K562 (cell line): ENCODE results near the gene OMP. TPM values are rescaled to one million over a fixed set of nuclear protein-coding genes. Genes with fewer than 3 reads are reported as not detected.

Experiments used
- ATAC-seq: fragments of 200-7000 bp; cut with Tn5 transposase; 3 replicates; pipeline ENCODE4 v1.9.1; 2020; ENCODE audit warnings: moderate library complexity
- BruUV-seq: library from RNA; stranded (reverse); fragments of 400-500 nt; replicated peaks from 2 replicates; lab custom pipeline; 2021; lab: Mats Ljungman, UMichigan
- CTCF ChIA-PET: fragments of 300-600 bp; formaldehyde crosslinking; extraction: SDS; loops from one replicate; lab custom pipeline; 2021; ENCODE audit warnings: low intra/inter-chr PET ratio; lab: Yijun Ruan, JAX
- POLR2A ChIA-PET: fragments of 300-600, 350-650 bp; sonication (Branson Sonifier 250); formaldehyde crosslinking; extraction: SDS; loops from one replicate; lab custom pipeline; 2021; ENCODE audit warnings: antibody characterized with exemption, inconsistent platforms; lab: Yijun Ruan, JAX
- DNase-seq, 4 experiments: peaks; one replicate each; pipeline versions ENCODE4 v3.0.0 to v3.0.0-alpha.2; 2011 to 2018; ENCODE audit warnings: low spot score in 3 of 4, mixed read lengths in 3 of 4; ENCODE audit errors: extremely low read depth in 1 of 4
- FAIRE-seq: peaks from 2 replicates; lab custom pipeline; 2011; peaks lifted over from hg19 to GRCh38; lab: Jason Lieb, UNC
- H2AFZ ChIP-seq: 2 replicates; pipeline ENCODE4 v1.6.0; 2011; ENCODE audit warnings: low read depth, low read length, control low read depth, inconsistent platforms
- H3K27ac ChIP-seq: fragments of 200-600 bp; 3 replicates; pipeline ENCODE4 v1.8.0; 2011; ENCODE audit warnings: low read depth, mild to moderate bottlenecking, control low read depth, inconsistent platforms, low read length, moderate library complexity, mixed read lengths; ENCODE audit errors: extremely low read depth
- H3K27me3 ChIP-seq, 2 experiments: fragments of 300-600 bp in 1 of 2; 2 replicates in 1 of 2; 3 replicates in 1 of 2; pipeline versions ENCODE4 v1.6.0 to v1.8.0; 2011; ENCODE audit warnings: inconsistent platforms in 2 of 2, low read length in 2 of 2, mild to moderate bottlenecking in 1 of 2, mixed read lengths in 1 of 2, moderate library complexity in 1 of 2; ENCODE audit not compliant: control insufficient read depth in 2 of 2, insufficient read depth in 2 of 2
- H3K36me3 ChIP-seq: fragments of 300-600 bp; 3 replicates; pipeline ENCODE4 v1.8.0; 2011; ENCODE audit warnings: mild to moderate bottlenecking, low read length, inconsistent platforms; ENCODE audit not compliant: control insufficient read depth, insufficient read depth
- H3K4me1 ChIP-seq, 2 experiments: fragments of 200-600 bp in 1 of 2; replicated peaks in 1 of 2; 2 replicates in 1 of 2; 3 replicates in 1 of 2; pipeline versions ENCODE4 v1.5.1 to v1.8.0; 2011; ENCODE audit warnings: inconsistent platforms in 2 of 2, low read length in 2 of 2, mild to moderate bottlenecking in 1 of 2, mixed read lengths in 1 of 2, moderate library complexity in 1 of 2; ENCODE audit not compliant: control insufficient read depth in 2 of 2, insufficient read depth in 2 of 2
- H3K4me2 ChIP-seq: 2 replicates; pipeline ENCODE4 v1.6.1; 2011; ENCODE audit warnings: low read length, control low read depth, inconsistent platforms, mixed read lengths; ENCODE audit not compliant: insufficient read depth
- H3K4me3 ChIP-seq: fragments of 200-600 bp; sonication (generic), shearing (Covaris generic); 2 replicates; pipeline ENCODE4 v1.5.1; 2016; ENCODE audit warnings: control low read depth, inconsistent platforms
- H3K79me2 ChIP-seq: fragments of 200-600 bp; 3 replicates; pipeline ENCODE4 v1.8.0; 2011; ENCODE audit warnings: low read length, inconsistent platforms; ENCODE audit not compliant: control insufficient read depth, insufficient read depth
- H3K9ac ChIP-seq, 2 experiments: 2 replicates each; pipeline versions ENCODE4 v1.6.0 to v1.6.1; 2011; ENCODE audit warnings: low read depth in 2 of 2, low read length in 2 of 2, control low read depth in 1 of 2, inconsistent platforms in 1 of 2, mild to moderate bottlenecking in 1 of 2, mixed read lengths in 1 of 2; ENCODE audit not compliant: insufficient read depth in 1 of 2
- H3K9me1 ChIP-seq: one replicate; pipeline ENCODE4 v1.6.0; 2011; ENCODE audit warnings: inconsistent platforms, mild to moderate bottlenecking, low read length, moderate library complexity; ENCODE audit not compliant: control insufficient read depth, insufficient read depth
- H3K9me3 ChIP-seq: replicated peaks from 2 replicates; pipeline ENCODE4 v1.5.1; 2011; ENCODE audit warnings: low read depth, low read length, inconsistent platforms; ENCODE audit not compliant: control insufficient read depth, insufficient read depth
- H4K20me1 ChIP-seq: replicated peaks from 2 replicates; pipeline ENCODE4 v1.6.1; 2011; ENCODE audit warnings: low read length, inconsistent platforms, mixed read lengths; ENCODE audit not compliant: control insufficient read depth, insufficient read depth
- BDP1 ChIP-seq: IDR thresholded peaks from 3 replicates; pipeline ENCODE4 v1.6.1; 2011; ENCODE audit not compliant: insufficient read length, insufficient read depth
- CBX3 ChIP-seq, 2 experiments: IDR thresholded peaks; 1 replicate in 1 of 2; 2 replicates in 1 of 2; pipeline ENCODE4 v1.6.1; 2012; ENCODE audit warnings: inconsistent platforms in 2 of 2, low read length in 2 of 2, borderline replicate concordance in 1 of 2, control low read depth in 1 of 2
- FOXJ2 ChIP-seq: fragments of 200-800 bp; sonication (Bioruptor generic); IDR thresholded peaks from 2 replicates; pipeline ENCODE4 v1.6.1; 2016; ENCODE audit warnings: missing genetic modification characterization, missing compliant biosample characterization
- HCFC1 ChIP-seq: IDR thresholded peaks from 2 replicates; pipeline ENCODE4 v1.6.1; 2012; ENCODE audit warnings: low read depth, low read length, improper control_type of control experiment
- MCM2 ChIP-seq: fragments of 450-650 bp; IDR thresholded peaks from 2 replicates; pipeline ENCODE4 v1.6.1; 2017; ENCODE audit warnings: low read depth, mild to moderate bottlenecking
- NFIC ChIP-seq: fragments of 450-650 bp; IDR thresholded peaks from 2 replicates; pipeline ENCODE4 v1.6.1; 2017; ENCODE audit warnings: mild to moderate bottlenecking, inconsistent platforms
- TAF1 ChIP-seq: IDR thresholded peaks from 2 replicates; pipeline ENCODE4 v1.6.1; 2011; ENCODE audit warnings: mild to moderate bottlenecking, low read length, moderate library complexity; ENCODE audit not compliant: insufficient read depth, control insufficient read depth, severe bottlenecking; ENCODE audit errors: extremely low read depth
- USF1 ChIP-seq: sonication (generic); formaldehyde crosslinking; IDR thresholded peaks from 2 replicates; pipeline ENCODE4 v1.9.0; 2022; ENCODE audit warnings: mild to moderate bottlenecking, missing genetic modification reagents
- ZNF23 ChIP-seq: fragments of 250-450 bp; sonication (Bioruptor Pico); IDR thresholded peaks from 2 replicates; pipeline ENCODE4 v1.4.0; 2020; ENCODE audit warnings: mild to moderate bottlenecking
- ZNF395 ChIP-seq: fragments of 200-800 bp; sonication (Bioruptor generic); IDR thresholded peaks from 2 replicates; pipeline ENCODE4 v1.6.1; 2017; ENCODE audit warnings: missing genetic modification characterization, missing compliant biosample characterization
- WGBS: fragments of 100-300 bp; shearing (Covaris generic); methylation state at CpG from one replicate; pipeline ENCODE4 v1.1.6; 2016; ENCODE audit warnings: low coverage, mixed read lengths; ENCODE audit not compliant: insufficient coverage; ENCODE audit errors: missing lambda C conversion rate; 5-methylcytosine and 5-hydroxymethylcytosine counted together
- in situ Hi-C: fragments of 300-500 bp; cut with MboI; formaldehyde crosslinking; loops from 4 replicates; pipeline ENCODE4 v1.15.0; 2018; ENCODE audit warnings: inconsistent platforms, mixed read lengths
- intact Hi-C: fragments of 100-400 bp; cut with micrococcal nuclease; formaldehyde crosslinking; loops from 2 replicates; pipeline ENCODE4 v1.14.2; 2022
- polyA plus RNA-seq, 8 experiments: library from polyadenylated mRNA; depleted of rRNA in 4 of 8; stranded (reverse) in 5 of 8; unstranded in 3 of 8; fragments of >200 nt; fragmentation: Nextera tagmentation in 2 of 8; fragmentation: Illumina TruSeq in 1 of 8; extraction: Ambion mirVana in 2 of 8; extraction: Trizol in 1 of 8; gene quantifications; 2 replicates each; pipeline versions ENCODE4 v1.2.1 to v1.2.3, GENCODE V29; 2011 to 2014; ENCODE audit warnings: inconsistent platforms in 1 of 8, missing spikeins in 1 of 8
- total RNA-seq, 7 experiments: library from RNA; depleted of rRNA in 6 of 7; stranded (reverse); fragments of >200 nt in 6 of 7; fragmentation: Illumina TruSeq in 2 of 7; extraction: Trizol in 2 of 7; gene quantifications; 2 replicates each; pipeline versions ENCODE4 v1.2.1 to v1.2.3, GENCODE V29; 2011 to 2021; ENCODE audit warnings: low replicate concordance in 1 of 7
- TF ChIP-seq, protein P1 (sequence below), 2 experiments: fragments of 450-650 bp in 1 of 2; sonication (generic) in 1 of 2; formaldehyde crosslinking; conservative IDR thresholded peaks; 2 replicates each; pipeline versions ENCODE4 v1.4.0 to v1.8.1; 2020 to 2022; ENCODE audit warnings: mild to moderate bottlenecking in 1 of 2, missing genetic modification reagents in 1 of 2

OMP gene
- total and polyA plus RNA-seq, 9 of the 15 experiments (the other 6 are each of a cell fraction or from before 2014, with no cell fraction given): not detected

DNA sequence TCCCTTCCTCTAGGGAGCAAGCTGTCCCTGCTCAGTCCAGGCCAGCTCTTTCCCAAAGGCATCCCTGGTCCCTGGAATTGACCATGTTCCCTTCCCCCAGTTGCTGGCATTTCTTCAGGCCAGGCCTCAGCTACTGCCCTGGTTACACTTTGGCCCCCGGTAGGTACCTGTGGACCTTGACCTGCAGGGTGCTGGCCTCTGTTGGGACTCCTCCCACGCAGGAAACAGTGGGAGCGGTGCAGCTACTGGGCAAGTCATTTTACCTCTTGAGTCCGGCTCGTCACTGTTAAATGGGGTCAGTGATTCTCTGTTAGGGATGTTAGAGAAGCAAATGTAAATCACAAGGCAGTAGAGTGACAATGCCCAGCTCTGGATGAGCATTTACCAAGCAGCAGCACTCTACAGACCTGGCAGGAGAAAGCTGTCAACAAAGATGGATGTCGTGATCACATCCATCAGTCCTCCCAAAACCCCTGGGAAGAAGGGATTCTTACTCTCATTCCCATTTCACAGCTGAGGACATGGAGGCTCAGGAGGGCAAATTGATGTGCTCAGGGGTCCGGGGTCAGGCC is 42.3 kb downstream of the OMP start:
- Histone ChIP-seq H3K4me1 (peaks cover 0 to 7% of the 10 kb centered on the region in 2 experiments; a peak in 4 of 5 replicates), H4K20me1 (0 out of 2 replicates have a peak, but pooled peaks cover 7% of the 10 kb centered on the region), H3K27me3 (peaks cover 8 to 55% of the 10 kb centered on the region in 2 experiments), H3K36me3 (no peaks in the 10 kb centered on the region), H3K4me2 (no peak overlapping the region), H3K9me3 (no peaks in the 10 kb centered on the region), H3K79me2 (no peaks in the 10 kb centered on the region), H2AFZ (no peak overlapping the region), H3K9ac (no peak overlapping the region), H3K4me3 (no peak overlapping the region), H3K27ac (no peak overlapping the region), H3K9me1 (no peaks in the 10 kb centered on the region)
- intact Hi-C loops (no loop called here), in situ Hi-C loops (no loop called here)
- WGBS: 0% methylated on average over 7 of the region's 7 CpGs
- DNase-seq: no peak
- CTCF ChIA-PET: no interaction called here
- no peak for FAIRE-seq
- no peak for TF ChIP-seq USF1 (CRISPR knock-in tag)
- BruUV-seq: no TSS peak
- POLR2A ChIA-PET: interaction anchor here (0.5 to 1.4 kb wide), 6 partner anchors 8 to 1763 kb away, joined by 3 to 4 read pairs (median 3); no protein-coding TSS in a partner anchor
- no peak for ATAC-seq

GRCh38 chr11:77146261-77147035 is 43.8 kb downstream of the OMP start:
- H3K4me3 ChIP-seq: no peak overlapping the region
- no peaks in the 10 kb centered on the region for H3K36me3 ChIP-seq
- BruUV-seq: no TSS peak
- in situ Hi-C loops (no loop called here), intact Hi-C loops (no loop called here)
- 2% methylated on average over 10 of the region's 10 CpGs for WGBS
- H2AFZ ChIP-seq: no peak overlapping the region
- ChIA-PET POLR2A (no interaction called here), CTCF (no interaction called here)
- H3K4me2 ChIP-seq: no peak overlapping the region
- H3K27me3 ChIP-seq: peaks cover 19 to 70% of the 10 kb centered on the region in 2 experiments
- H3K79me2 ChIP-seq: no peaks in the 10 kb centered on the region
- ATAC-seq (no peak), FAIRE-seq (no peak), DNase-seq (no peak)
- H3K4me1 ChIP-seq: peaks cover 0 to 7% of the 10 kb centered on the region in 2 experiments; a peak in 3 of 5 replicates
- H3K9me1 ChIP-seq: no peaks in the 10 kb centered on the region
- H3K9me3 ChIP-seq: no peaks in the 10 kb centered on the region
- no peak overlapping the region for H3K9ac ChIP-seq
- H3K27ac ChIP-seq: no peak overlapping the region
- H4K20me1 ChIP-seq: peaks cover 7% of the 10 kb centered on the region; the same call in 1 of the 2 replicates
- no peak for TF ChIP-seq ZNF395 (CRISPR knock-in tag)
- TF ChIP-seq NFIC: no peak
- TF ChIP-seq BDP1: no peak
- TF ChIP-seq HCFC1: no peak
- TF ChIP-seq ZNF23: no peak
- no peak for TF ChIP-seq MCM2
- no peak for TF ChIP-seq FOXJ2 (tag)
- no peak for TF ChIP-seq TAF1
- no peak for TF ChIP-seq CBX3 (IDR thresholded peaks at IDR 0.05; ENCODE audit: borderline replicate concordance in 1 of 2, low read length in 2 of 2)
- TF ChIP-seq, protein P1, sequence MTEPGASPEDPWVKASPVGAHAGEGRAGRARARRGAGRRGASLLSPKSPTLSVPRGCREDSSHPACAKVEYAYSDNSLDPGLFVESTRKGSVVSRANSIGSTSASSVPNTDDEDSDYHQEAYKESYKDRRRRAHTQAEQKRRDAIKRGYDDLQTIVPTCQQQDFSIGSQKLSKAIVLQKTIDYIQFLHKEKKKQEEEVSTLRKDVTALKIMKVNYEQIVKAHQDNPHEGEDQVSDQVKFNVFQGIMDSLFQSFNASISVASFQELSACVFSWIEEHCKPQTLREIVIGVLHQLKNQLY (CRISPR knock-in tag; conservative IDR thresholded peaks at IDR 0.05): no peak
